Muscle of arm (tissue), 12 donors: ENCODE data around the gene HDDC3. TPM values are rescaled to one million over a fixed set of nuclear protein-coding genes. Genes with fewer than 3 reads are reported as not detected.
A peak's percentile ranks its signal among the peaks of the same experiment; 100 is the strongest.
"Not testable (repeated sequence)": the region's sequence is repeated elsewhere in the genome, so short reads cannot be mapped to it uniquely, and the experiment has no call there.

ENCODE experiments used
- DNase-seq: peaks from one replicate; pipeline ENCODE4 v3.0.0-alpha.2; 2013
- polyA plus RNA-seq, 12 donors: library from polyadenylated mRNA; unstranded; fragments of 120-200 nt; gene quantifications; one replicate each; pipeline ENCODE4 v1.2.1, GENCODE V29; 2013; ENCODE audit not compliant: insufficient read length in 12 of 12

The HDDC3 gene
- polyA plus RNA-seq, 12 donors = 7.2 to 12.6 (median 8.9) TPM; not detected in 1

- DNase-seq = peak; percentile 77
These were observed 2.1 kb upstream of the HDDC3 start for GRCh38 chr15:90934256-90934948.

- DNase-seq = no peak
These were observed 952 bp upstream of the HDDC3 start for GRCh38 chr15:90933301-90933700.

GRCh38 chr15:90932660-90932991, 277 bp upstream of the HDDC3 start:
- no peak for DNase-seq

- no peak for DNase-seq
These were observed 848 bp downstream of the HDDC3 start for GRCh38 chr15:90931575-90931827.

- no peak for DNase-seq
These were observed 1.3 kb downstream of the HDDC3 start for GRCh38 chr15:90930861-90931574.

GRCh38 chr15:90929246-90930019, 2.9 kb downstream of the HDDC3 start:
- DNase-seq = no peak

GRCh38 chr15:90928106-90928505, 4.2 kb downstream of the HDDC3 start:
- DNase-seq = not testable (repeated sequence)

GRCh38 chr15:90926766-90927165, 5.6 kb downstream of the HDDC3 start:
- DNase-seq = not testable (repeated sequence)

- no peak for DNase-seq
These were observed 8.0 kb downstream of the HDDC3 start for GRCh38 chr15:90924375-90924774.

GRCh38 chr15:90922712-90923322, 9.5 kb downstream of the HDDC3 start:
- DNase-seq = not testable (repeated sequence)

- DNase-seq = no peak
These were observed 10.5 kb downstream of the HDDC3 start for GRCh38 chr15:90921887-90922286.

GRCh38 chr15:90918835-90919234, 13.5 kb downstream of the HDDC3 start:
- DNase-seq = no peak

- no peak for DNase-seq
These were observed 14.1 kb downstream of the HDDC3 start for GRCh38 chr15:90918034-90918788.

- no peak for DNase-seq
These were observed 14.8 kb downstream of the HDDC3 start for GRCh38 chr15:90917569-90917968.

GRCh38 chr15:90916461-90916860, 15.9 kb downstream of the HDDC3 start:
- no peak for DNase-seq

GRCh38 chr15:90915808-90916440, 16.4 kb downstream of the HDDC3 start:
- DNase-seq = no peak

- DNase-seq = no peak
These were observed 17.0 kb downstream of the HDDC3 start for GRCh38 chr15:90915216-90915807.

GRCh38 chr15:90914305-90915080, 17.9 kb downstream of the HDDC3 start:
- no peak for DNase-seq

GRCh38 chr15:90913398-90913944, 18.9 kb downstream of the HDDC3 start:
- DNase-seq = no peak

GRCh38 chr15:90912770-90913075, 19.6 kb downstream of the HDDC3 start:
- no peak for DNase-seq
